Measurements from ENCODE around the gene CAGE1. TPM values are rescaled to one million over a fixed set of nuclear protein-coding genes. Genes with fewer than 3 reads are reported as not detected.

CAGE1 gene
- total RNA-seq, 1 donor from 2014 or later = not detected

DNA sequence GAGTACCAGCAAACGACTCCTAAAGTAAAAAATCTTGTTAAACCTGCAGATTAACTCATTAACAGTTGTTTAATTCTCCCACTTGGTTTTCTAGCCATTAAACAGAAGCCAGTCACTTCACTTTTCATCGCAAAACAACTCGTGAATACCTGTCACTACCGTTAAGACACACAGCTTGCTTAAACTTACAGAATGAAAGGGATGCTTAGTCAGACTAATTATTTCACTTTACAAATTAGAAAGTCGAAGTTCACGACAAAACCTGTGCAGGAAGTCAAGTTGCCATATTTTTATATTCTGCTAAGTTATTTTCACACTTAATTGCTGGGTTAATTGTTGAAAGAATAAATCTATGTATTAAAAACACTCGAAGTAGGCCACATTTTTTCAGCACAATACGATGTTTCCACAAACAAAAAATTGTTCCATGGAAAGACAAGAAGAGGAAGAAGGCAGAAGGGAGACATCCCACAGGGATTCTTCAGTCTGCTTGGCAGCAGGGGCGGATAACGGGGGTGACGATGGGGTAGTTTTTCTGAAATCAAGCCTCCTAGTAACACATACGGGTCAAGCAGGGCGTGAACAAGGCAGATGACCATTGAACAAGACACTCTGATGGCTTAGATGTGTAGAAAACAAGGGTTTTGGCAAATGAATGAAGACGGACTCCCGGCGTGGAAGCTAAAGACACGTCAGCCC, 77.5 kb downstream of the CAGE1 start:
- DNase-seq (ENCODE audit: low read depth) = no peak

DNA sequence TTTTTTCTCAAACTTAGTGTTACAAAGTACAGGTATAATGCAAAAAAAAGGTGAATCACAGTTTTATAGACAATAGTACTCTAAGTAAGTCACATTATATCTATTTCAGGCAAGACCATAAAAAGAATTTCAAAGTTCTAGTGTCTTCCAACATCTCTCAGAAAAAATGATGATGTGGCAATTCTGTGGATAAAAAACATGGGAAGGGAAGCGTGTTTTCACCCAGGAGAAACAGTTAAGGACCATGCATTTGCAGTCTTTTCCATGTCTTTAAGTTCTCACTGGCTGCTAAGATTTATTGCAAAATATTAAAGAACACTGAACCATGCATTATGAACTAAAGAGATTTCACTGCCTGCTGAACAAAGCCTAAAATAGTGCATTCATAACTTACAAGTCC, 78.4 kb downstream of the CAGE1 start:
- DNase-seq (ENCODE audit: low read depth) = no peak

DNA sequence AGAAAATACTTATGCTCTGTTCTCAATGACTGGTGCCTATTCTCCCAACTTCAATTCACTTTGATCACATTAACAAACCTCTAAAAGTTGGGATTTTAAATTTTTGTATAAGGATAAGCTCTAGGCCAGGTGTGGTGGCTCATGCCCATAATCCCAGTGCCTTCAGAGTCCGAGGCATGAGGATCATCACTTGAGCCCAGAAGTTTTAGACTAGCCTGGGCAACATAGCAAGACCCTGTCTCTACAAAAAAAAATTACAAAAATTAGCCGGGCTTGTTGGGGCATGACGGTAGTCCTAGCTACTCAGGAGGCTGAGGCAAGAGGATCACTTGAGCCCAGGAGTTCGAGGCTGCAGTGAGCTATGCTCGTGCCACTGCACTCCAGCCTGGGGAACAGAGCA, 80.5 kb downstream of the CAGE1 start:
- no peak for DNase-seq (ENCODE audit: low read depth)

GRCh38 chr6:7307533-7307932, 82.0 kb downstream of the CAGE1 start:
- DNase-seq (ENCODE audit: low read depth) = no peak

GRCh38 chr6:7304821-7305220, 84.7 kb downstream of the CAGE1 start:
- DNase-seq (ENCODE audit: low read depth) = no peak

DNA sequence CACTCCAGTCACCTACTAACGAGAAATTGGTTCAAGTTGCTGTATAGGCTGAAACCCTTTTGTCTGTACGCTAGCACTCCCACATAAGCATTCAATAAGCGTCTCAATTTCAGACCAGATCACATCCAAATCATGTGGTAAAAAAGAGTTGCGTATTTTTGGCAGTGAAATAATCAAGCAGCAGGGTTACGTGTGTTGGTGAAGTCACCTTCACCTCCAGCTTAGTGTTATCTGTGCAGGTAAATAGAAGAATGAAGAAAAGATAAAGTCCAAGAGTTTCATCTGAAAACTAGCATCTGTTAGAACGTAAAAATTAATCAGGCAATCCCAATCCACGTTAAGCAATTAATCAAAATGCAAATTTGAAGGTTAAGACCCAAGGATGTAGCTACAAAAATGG, 87.8 kb downstream of the CAGE1 start:
- DNase-seq (ENCODE audit: low read depth) = no peak

GRCh38 chr6:7300926-7301325, 88.6 kb downstream of the CAGE1 start:
- DNase-seq (ENCODE audit: low read depth) = no peak

DNA sequence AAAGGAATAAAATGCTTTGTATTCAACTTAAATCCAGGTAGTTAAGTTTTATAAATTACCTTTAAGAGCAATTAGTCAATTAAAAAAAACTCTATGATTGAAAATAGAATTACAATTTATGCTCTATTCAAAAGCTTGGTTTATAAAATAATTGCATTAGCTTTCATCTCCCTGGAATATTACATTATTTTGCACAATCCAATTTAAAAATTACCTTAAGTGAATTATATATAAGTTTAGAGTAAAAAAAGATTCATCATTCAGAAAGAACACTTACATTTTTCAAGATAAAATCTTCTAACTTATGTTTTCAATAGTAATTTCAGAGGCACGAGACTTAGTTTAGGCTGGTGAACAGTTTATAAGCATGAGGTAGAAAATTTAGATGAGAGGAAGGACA, 91.4 kb downstream of the CAGE1 start:
- DNase-seq (ENCODE audit: low read depth) = no peak

DNA sequence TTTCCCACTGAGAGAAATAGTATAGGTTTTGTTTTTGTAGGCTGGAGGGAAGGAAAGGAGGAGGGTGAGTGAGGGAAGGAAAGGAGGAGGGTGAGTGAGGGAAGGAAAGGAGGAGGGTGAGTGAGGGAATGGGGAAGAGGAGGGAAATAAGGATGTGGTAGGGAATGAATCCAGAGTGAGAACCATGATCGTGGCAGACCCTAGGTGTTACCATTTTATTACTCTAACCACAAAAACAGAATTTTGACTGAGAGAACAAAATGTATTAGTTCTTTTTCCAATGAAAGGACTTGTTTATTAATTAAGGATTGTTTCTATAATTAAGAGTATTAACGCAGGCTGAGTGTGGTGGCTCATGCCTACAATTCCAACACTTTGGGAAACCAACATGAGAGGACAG, 92.9 kb downstream of the CAGE1 start:
- no peak for DNase-seq (ENCODE audit: low read depth)

- no peak for DNase-seq (ENCODE audit: low read depth)
Measured at GRCh38 chr6:7295916-7296315, 93.6 kb downstream of the CAGE1 start.

DNA sequence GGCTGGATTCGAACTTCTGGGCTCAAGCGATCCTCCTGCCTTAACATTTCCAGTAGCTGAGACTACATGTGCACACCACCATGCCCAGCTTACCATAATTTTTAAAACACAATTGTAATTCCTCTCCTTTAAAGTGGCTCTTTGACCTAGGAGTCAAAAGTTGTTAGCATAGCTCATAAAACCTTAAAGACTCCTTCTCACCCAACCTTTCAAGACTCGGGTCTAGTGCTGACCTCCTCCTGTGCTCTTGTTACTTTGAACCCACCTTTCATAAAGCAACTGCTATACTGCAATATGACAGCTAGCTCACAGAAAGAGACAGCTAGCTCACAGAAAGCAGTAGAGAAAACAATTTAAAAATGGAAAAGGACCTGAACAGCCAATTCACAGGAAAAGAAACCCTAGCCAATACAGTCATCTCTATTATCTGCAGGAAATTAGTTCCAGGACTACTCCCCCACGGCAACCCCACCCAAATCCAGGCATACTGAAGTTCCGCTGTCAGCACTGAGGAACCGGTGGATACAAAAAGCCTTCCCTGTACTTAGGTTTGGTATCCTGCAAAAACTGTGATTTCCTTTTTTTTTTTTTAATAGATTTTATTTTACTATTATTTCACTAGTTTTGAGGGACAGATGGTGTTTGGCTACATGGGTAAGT, 96.8 kb downstream of the CAGE1 start:
- DNase-seq (ENCODE audit: low read depth) = no peak

DNA sequence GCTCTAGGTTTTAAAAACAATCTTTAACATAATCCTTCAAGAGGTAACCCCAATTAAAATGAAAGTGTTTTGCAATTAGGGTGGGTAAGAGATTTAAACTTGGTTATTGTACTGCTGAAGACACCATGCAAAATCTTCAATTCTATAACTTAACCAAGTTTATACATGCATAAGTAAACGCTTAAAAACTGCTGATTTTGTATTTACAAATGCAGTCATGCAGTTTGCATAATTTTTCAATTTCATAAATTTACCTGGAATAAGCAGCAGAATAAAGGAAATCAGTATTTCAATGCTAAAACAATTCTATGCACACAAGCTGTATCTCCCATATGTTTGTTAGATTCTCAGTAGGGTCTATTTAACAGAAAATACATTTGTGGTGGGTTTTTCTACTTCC, 99.5 kb downstream of the CAGE1 start:
- DNase-seq (ENCODE audit: low read depth) = no peak

DNA sequence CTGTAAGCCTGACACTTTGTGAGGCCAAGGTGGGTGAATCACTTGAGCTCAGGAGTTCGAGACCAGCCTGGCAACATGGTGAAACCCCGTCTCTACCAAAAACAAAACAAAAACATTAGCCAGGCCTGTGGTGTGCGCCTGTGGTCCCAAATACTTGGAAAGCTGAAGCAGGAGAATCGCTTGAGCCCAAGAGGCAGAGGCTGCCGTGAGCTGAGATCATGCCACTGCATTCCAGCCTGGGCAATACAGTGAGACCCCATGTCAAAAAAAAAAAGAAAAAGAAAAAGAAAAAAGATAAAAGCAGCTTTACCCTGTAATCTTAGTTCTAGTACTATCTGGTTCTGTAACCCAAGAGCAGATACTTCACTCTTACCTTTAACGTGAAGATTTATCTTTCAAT, 104.1 kb downstream of the CAGE1 start:
- no peak for DNase-seq (ENCODE audit: low read depth)

- no peak for DNase-seq (ENCODE audit: low read depth)
Measured at GRCh38 chr6:7283676-7284075, 105.9 kb downstream of the CAGE1 start.

- no peak for DNase-seq (ENCODE audit: low read depth)
Measured at GRCh38 chr6:7282097-7282906, 107.2 kb downstream of the CAGE1 start.

Other genes starting within 250 kb of the CAGE1 start
- gene SSR1, start 76.5 kb downstream of the CAGE1 start, total RNA-seq = 68.2 and 74.2 TPM in 2 replicates
- gene RIOK1, start 66 bp upstream of the CAGE1 start, total RNA-seq = 13.9 and 15.4 TPM in 2 replicates
- gene DSP, start 151.9 kb upstream of the CAGE1 start, total RNA-seq = 7.8 and 13.1 TPM in 2 replicates
- 22.2 and 25.4 TPM in 2 replicates for gene SNRNP48, start 200.5 kb upstream of the CAGE1 start, total RNA-seq

Data from myocyte (in vitro differentiated cells).